B cell (primary cell): ENCODE measurements around the gene SMAD9.

Experiments
- CTCF ChIP-seq: fragments of 200-600 bp; IDR thresholded peaks from one replicate; pipeline ENCODE4 v1.8.0; 2022; ENCODE audit warnings: antibody characterized with exemption, mild to moderate bottlenecking
- EZH2 ChIP-seq: IDR thresholded peaks from 2 replicates; pipeline ENCODE4 v1.6.1; 2012; ENCODE audit warnings: borderline replicate concordance, low read depth, mild to moderate bottlenecking, moderate library complexity, low read length; ENCODE audit not compliant: insufficient read depth, poor library complexity, severe bottlenecking

- TF ChIP-seq CTCF = no peak
- no peak for TF ChIP-seq EZH2
These were observed 5.4 kb downstream of the SMAD9 start for GRCh38 chr13:36914648-36915047.
